SK-N-SH (cell line): ENCODE results near the gene DENND6A. TPM values are rescaled to one million over a fixed set of nuclear protein-coding genes. Genes with fewer than 3 reads are reported as not detected.

Experiments
- CTCF ChIA-PET: fragments of 300-600, 350-600 bp; formaldehyde crosslinking; extraction: SDS; loops from one replicate; lab custom pipeline; 2021; lab: Yijun Ruan, JAX
- POLR2A ChIA-PET: fragments of 350-600 bp; sonication (Branson Sonifier 250); formaldehyde crosslinking; extraction: SDS; loops from one replicate; lab custom pipeline; 2020; ENCODE audit warnings: antibody characterized with exemption, inconsistent platforms; lab: Yijun Ruan, JAX
- DNase-seq: peaks from one replicate; pipeline ENCODE4 v3.0.0; 2012
- H2AFZ ChIP-seq: fragments of 200-600 bp; sonication (generic); 2 replicates; pipeline ENCODE4 v1.8.1; 2016; ENCODE audit warnings: antibody characterized with exemption, mild to moderate bottlenecking, low read depth
- H3F3A ChIP-seq: fragments of 200-600 bp; sonication (generic); replicated peaks from 2 replicates; pipeline ENCODE3; 2016; ENCODE audit warnings: antibody characterized with exemption, mild to moderate bottlenecking; ENCODE audit not compliant: insufficient read depth
- H3K27ac ChIP-seq, 2 experiments: fragments of 200-500 bp in 1 of 2; fragments of 200-600 bp in 1 of 2; sonication (Bioruptor generic) in 1 of 2; sonication (generic), shearing (Covaris generic) in 1 of 2; 2 replicates each; pipeline versions ENCODE4 v1.5.1 to v1.6.1; 2014 to 2016; ENCODE audit warnings: low read depth in 2 of 2, inconsistent platforms in 1 of 2, low read length in 1 of 2, mild to moderate bottlenecking in 1 of 2, mixed read lengths in 1 of 2
- H3K27me3 ChIP-seq: fragments of 200-600 bp; sonication (generic), shearing (Covaris generic); 2 replicates; pipeline ENCODE4 v1.6.1; 2016; ENCODE audit warnings: mixed run types; ENCODE audit not compliant: insufficient read depth
- H3K36me3 ChIP-seq, 2 experiments: fragments of 200-500 bp in 1 of 2; fragments of 200-600 bp in 1 of 2; sonication (Bioruptor generic) in 1 of 2; sonication (generic) in 1 of 2; replicated peaks in 1 of 2; 2 replicates each; pipeline versions ENCODE3 to v1.5.1; 2014 to 2016; ENCODE audit warnings: low read length in 1 of 2, mild to moderate bottlenecking in 1 of 2; ENCODE audit not compliant: insufficient read depth in 2 of 2, control insufficient read depth in 1 of 2
- H3K4me1 ChIP-seq, 2 experiments: fragments of 200-500 bp in 1 of 2; fragments of 200-600 bp in 1 of 2; sonication (Bioruptor generic) in 1 of 2; sonication (generic), shearing (Covaris generic) in 1 of 2; 2 replicates each; pipeline versions ENCODE4 v1.5.1 to v1.6.1; 2014 to 2016; ENCODE audit warnings: low read depth in 1 of 2, low read length in 1 of 2, mixed run types in 1 of 2; ENCODE audit not compliant: insufficient read depth in 2 of 2, control insufficient read depth in 1 of 2
- H3K4me2 ChIP-seq: fragments of 200-600 bp; sonication (generic), shearing (Covaris generic); 2 replicates; pipeline ENCODE4 v1.6.1; 2017; ENCODE audit warnings: mixed run types
- H3K4me3 ChIP-seq, 2 experiments: fragments of 200-500 bp in 1 of 2; fragments of 200-600 bp in 1 of 2; sonication (Bioruptor generic) in 1 of 2; sonication (generic), shearing (Covaris generic) in 1 of 2; 2 replicates each; pipeline versions ENCODE4 v1.5.1 to v1.8.1; 2014 to 2016; ENCODE audit warnings: low read depth in 2 of 2, inconsistent platforms in 1 of 2, low read length in 1 of 2, mild to moderate bottlenecking in 1 of 2, mixed read lengths in 1 of 2, moderate library complexity in 1 of 2
- H3K79me2 ChIP-seq: fragments of 200-600 bp; sonication (generic); 2 replicates; pipeline ENCODE4 v1.8.1; 2017; ENCODE audit warnings: mild to moderate bottlenecking; ENCODE audit not compliant: insufficient read depth
- H3K9ac ChIP-seq: fragments of 200-600 bp; sonication (generic); 2 replicates; pipeline ENCODE4 v1.6.1; 2017; ENCODE audit warnings: mixed run types
- H3K9me2 ChIP-seq: fragments of 200-600 bp; sonication (generic); 2 replicates; pipeline ENCODE4 v1.6.1; 2017; ENCODE audit warnings: mixed run types
- H3K9me3 ChIP-seq: fragments of 200-600 bp; sonication (generic); 2 replicates; pipeline ENCODE4 v1.6.1; 2017; ENCODE audit warnings: mixed run types, mild to moderate bottlenecking, moderate library complexity
- H4K20me1 ChIP-seq: fragments of 200-600 bp; sonication (generic); 2 replicates; pipeline ENCODE4 v1.6.1; 2017; ENCODE audit warnings: mild to moderate bottlenecking, mixed run types; ENCODE audit not compliant: insufficient read depth
- EP300 ChIP-seq, 2 experiments: IDR thresholded peaks; 2 replicates each; pipeline versions ENCODE4 v1.4.0 to v1.6.1; 2012; ENCODE audit warnings: borderline replicate concordance in 1 of 2, low read depth in 1 of 2, low read length in 1 of 2
- EZH2phosphoT487 ChIP-seq: fragments of 200-600 bp; sonication (generic); IDR thresholded peaks from 2 replicates; pipeline ENCODE4 v1.6.1; 2017; ENCODE audit warnings: low read depth, mixed run types, mild to moderate bottlenecking, antibody characterized with exemption, moderate library complexity, borderline replicate concordance
- FOXM1 ChIP-seq: IDR thresholded peaks from 2 replicates; pipeline ENCODE4 v1.4.0; 2012; ENCODE audit warnings: low read depth, mild to moderate bottlenecking
- MXI1 ChIP-seq: IDR thresholded peaks from 2 replicates; pipeline ENCODE4 v1.6.1; 2012; ENCODE audit warnings: mild to moderate bottlenecking, low read depth, low read length, improper control_type of control experiment
- NRF1 ChIP-seq: IDR thresholded peaks from 2 replicates; pipeline ENCODE4 v1.6.1; 2012; ENCODE audit warnings: low read depth, mild to moderate bottlenecking, low read length
- RFX5 ChIP-seq: IDR thresholded peaks from 2 replicates; pipeline ENCODE4 v1.6.1; 2012; ENCODE audit warnings: mild to moderate bottlenecking, improper control_type of control experiment, low read length
- SIN3A ChIP-seq: IDR thresholded peaks from 2 replicates; pipeline ENCODE4 v1.6.1; 2012; ENCODE audit warnings: low read depth, mild to moderate bottlenecking, low read length, moderate library complexity, borderline replicate concordance
- TAF1 ChIP-seq: IDR thresholded peaks from 2 replicates; pipeline ENCODE4 v1.6.1; 2012; ENCODE audit warnings: low read depth, mild to moderate bottlenecking, low read length, moderate library complexity, borderline replicate concordance
- TEAD4 ChIP-seq: IDR thresholded peaks from 2 replicates; pipeline ENCODE4 v1.4.0; 2012; ENCODE audit warnings: mild to moderate bottlenecking, borderline replicate concordance; ENCODE audit not compliant: insufficient read depth
- YY1 ChIP-seq: IDR thresholded peaks from 2 replicates; pipeline ENCODE4 v1.4.0; 2012; ENCODE audit warnings: low read depth, mild to moderate bottlenecking
- WGBS: methylation state at CpG from one replicate; pipeline ENCODE4 v1.1.6; 2017; ENCODE audit warnings: low lambda C conversion rate; 5-methylcytosine and 5-hydroxymethylcytosine counted together
- polyA plus RNA-seq, 3 experiments: library from polyadenylated mRNA; depleted of rRNA; stranded (reverse); fragments of >200 nt; gene quantifications; 2 replicates each; pipeline ENCODE4 v1.2.3, GENCODE V29; 2012
- TF ChIP-seq, protein P1 (sequence below): IDR thresholded peaks from 2 replicates; pipeline ENCODE4; 2012
- TF ChIP-seq, protein P2 (sequence below): IDR thresholded peaks from 2 replicates; pipeline ENCODE4 v1.6.1; 2012; ENCODE audit warnings: mild to moderate bottlenecking, low read depth, low read length, moderate library complexity
- TF ChIP-seq, protein P3 (sequence below): fragments of 200-600 bp; sonication (generic); IDR thresholded peaks from 2 replicates; pipeline ENCODE4 v1.6.1; 2017; ENCODE audit warnings: antibody characterized with exemption, mild to moderate bottlenecking, moderate library complexity
- TF ChIP-seq, protein P4 (sequence below): fragments of 150-350 bp; IDR thresholded peaks from 2 replicates; pipeline ENCODE4 v1.6.1; 2016; ENCODE audit warnings: mild to moderate bottlenecking, low read depth, low read length
- TF ChIP-seq, protein P5 (sequence below): fragments of 150-350 bp; IDR thresholded peaks from 2 replicates; pipeline ENCODE4 v1.6.1; 2017; ENCODE audit warnings: antibody characterized with exemption, low read length, low read depth, borderline replicate concordance
- TF ChIP-seq, protein P6 (sequence below): IDR thresholded peaks from 2 replicates; pipeline ENCODE4 v1.4.0; 2012; ENCODE audit warnings: low read depth, borderline replicate concordance

Gene DENND6A
- polyA plus RNA-seq, 1 of the 3 experiments (the other 2 are of a cell fraction), result 5.8 TPM

DNA sequence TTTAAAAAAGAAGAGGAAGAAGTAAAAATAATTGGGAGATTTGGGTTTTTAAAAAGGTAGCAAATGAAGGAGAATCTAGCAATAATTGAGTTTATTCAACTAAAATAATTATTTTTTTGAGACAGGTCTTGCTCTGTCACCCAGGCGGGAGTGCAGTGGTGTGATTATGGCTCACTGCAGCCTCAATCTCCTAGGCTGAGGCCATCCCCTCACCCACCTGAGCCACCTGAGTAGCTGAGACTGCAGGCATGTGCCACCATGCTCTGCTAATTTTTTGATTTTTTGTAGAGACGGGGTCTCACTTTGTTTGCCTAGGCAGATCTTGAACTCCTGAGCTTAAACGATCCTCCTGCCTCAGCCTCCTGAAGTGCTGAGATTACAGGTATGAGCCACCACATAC is 68.1 kb downstream of the DENND6A start:
- 100% methylated on average over 2 of the region's 3 CpGs for WGBS
- peaks cover 33 to 57% of the 10 kb centered on the region in 2 experiments for H3K36me3 ChIP-seq
- no peaks in the 10 kb centered on the region for H3K79me2 ChIP-seq
- H3K4me3 ChIP-seq, result no peak overlapping the region
- H3K9ac ChIP-seq, result no peak overlapping the region
- no peaks in the 10 kb centered on the region for H3K9me2 ChIP-seq
- TF ChIP-seq SIN3A (no peak), NRF1 (no peak), FOXM1 (no peak), TEAD4 (no peak), MXI1 (no peak), EP300 (IDR thresholded peaks at IDR 0.05; ENCODE audit: borderline replicate concordance in 1 of 2, low read depth in 1 of 2, low read length in 1 of 2) (no peak), RFX5 (no peak), TAF1 (no peak), YY1 (no peak), EZH2phosphoT487 (no peak)
- TF ChIP-seq, protein P1, sequence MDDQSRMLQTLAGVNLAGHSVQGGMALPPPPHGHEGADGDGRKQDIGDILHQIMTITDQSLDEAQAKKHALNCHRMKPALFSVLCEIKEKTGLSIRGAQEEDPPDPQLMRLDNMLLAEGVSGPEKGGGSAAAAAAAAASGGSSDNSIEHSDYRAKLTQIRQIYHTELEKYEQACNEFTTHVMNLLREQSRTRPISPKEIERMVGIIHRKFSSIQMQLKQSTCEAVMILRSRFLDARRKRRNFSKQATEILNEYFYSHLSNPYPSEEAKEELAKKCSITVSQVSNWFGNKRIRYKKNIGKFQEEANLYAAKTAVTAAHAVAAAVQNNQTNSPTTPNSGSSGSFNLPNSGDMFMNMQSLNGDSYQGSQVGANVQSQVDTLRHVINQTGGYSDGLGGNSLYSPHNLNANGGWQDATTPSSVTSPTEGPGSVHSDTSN, result no peak
- TF ChIP-seq, protein P2, sequence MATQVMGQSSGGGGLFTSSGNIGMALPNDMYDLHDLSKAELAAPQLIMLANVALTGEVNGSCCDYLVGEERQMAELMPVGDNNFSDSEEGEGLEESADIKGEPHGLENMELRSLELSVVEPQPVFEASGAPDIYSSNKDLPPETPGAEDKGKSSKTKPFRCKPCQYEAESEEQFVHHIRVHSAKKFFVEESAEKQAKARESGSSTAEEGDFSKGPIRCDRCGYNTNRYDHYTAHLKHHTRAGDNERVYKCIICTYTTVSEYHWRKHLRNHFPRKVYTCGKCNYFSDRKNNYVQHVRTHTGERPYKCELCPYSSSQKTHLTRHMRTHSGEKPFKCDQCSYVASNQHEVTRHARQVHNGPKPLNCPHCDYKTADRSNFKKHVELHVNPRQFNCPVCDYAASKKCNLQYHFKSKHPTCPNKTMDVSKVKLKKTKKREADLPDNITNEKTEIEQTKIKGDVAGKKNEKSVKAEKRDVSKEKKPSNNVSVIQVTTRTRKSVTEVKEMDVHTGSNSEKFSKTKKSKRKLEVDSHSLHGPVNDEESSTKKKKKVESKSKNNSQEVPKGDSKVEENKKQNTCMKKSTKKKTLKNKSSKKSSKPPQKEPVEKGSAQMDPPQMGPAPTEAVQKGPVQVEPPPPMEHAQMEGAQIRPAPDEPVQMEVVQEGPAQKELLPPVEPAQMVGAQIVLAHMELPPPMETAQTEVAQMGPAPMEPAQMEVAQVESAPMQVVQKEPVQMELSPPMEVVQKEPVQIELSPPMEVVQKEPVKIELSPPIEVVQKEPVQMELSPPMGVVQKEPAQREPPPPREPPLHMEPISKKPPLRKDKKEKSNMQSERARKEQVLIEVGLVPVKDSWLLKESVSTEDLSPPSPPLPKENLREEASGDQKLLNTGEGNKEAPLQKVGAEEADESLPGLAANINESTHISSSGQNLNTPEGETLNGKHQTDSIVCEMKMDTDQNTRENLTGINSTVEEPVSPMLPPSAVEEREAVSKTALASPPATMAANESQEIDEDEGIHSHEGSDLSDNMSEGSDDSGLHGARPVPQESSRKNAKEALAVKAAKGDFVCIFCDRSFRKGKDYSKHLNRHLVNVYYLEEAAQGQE, result no peak
- TF ChIP-seq, protein P3, sequence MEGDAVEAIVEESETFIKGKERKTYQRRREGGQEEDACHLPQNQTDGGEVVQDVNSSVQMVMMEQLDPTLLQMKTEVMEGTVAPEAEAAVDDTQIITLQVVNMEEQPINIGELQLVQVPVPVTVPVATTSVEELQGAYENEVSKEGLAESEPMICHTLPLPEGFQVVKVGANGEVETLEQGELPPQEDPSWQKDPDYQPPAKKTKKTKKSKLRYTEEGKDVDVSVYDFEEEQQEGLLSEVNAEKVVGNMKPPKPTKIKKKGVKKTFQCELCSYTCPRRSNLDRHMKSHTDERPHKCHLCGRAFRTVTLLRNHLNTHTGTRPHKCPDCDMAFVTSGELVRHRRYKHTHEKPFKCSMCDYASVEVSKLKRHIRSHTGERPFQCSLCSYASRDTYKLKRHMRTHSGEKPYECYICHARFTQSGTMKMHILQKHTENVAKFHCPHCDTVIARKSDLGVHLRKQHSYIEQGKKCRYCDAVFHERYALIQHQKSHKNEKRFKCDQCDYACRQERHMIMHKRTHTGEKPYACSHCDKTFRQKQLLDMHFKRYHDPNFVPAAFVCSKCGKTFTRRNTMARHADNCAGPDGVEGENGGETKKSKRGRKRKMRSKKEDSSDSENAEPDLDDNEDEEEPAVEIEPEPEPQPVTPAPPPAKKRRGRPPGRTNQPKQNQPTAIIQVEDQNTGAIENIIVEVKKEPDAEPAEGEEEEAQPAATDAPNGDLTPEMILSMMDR, result no peak
- TF ChIP-seq, protein P4, sequence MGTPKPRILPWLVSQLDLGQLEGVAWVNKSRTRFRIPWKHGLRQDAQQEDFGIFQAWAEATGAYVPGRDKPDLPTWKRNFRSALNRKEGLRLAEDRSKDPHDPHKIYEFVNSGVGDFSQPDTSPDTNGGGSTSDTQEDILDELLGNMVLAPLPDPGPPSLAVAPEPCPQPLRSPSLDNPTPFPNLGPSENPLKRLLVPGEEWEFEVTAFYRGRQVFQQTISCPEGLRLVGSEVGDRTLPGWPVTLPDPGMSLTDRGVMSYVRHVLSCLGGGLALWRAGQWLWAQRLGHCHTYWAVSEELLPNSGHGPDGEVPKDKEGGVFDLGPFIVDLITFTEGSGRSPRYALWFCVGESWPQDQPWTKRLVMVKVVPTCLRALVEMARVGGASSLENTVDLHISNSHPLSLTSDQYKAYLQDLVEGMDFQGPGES, result no peak
- TF ChIP-seq, protein P5, sequence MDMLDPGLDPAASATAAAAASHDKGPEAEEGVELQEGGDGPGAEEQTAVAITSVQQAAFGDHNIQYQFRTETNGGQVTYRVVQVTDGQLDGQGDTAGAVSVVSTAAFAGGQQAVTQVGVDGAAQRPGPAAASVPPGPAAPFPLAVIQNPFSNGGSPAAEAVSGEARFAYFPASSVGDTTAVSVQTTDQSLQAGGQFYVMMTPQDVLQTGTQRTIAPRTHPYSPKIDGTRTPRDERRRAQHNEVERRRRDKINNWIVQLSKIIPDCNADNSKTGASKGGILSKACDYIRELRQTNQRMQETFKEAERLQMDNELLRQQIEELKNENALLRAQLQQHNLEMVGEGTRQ, result no peak
- TF ChIP-seq, protein P6, sequence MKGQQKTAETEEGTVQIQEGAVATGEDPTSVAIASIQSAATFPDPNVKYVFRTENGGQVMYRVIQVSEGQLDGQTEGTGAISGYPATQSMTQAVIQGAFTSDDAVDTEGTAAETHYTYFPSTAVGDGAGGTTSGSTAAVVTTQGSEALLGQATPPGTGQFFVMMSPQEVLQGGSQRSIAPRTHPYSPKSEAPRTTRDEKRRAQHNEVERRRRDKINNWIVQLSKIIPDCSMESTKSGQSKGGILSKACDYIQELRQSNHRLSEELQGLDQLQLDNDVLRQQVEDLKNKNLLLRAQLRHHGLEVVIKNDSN, result no peak
- no peak overlapping the region for H3K4me2 ChIP-seq
- H3K9me3 ChIP-seq, result no peaks in the 10 kb centered on the region
- H3K27ac ChIP-seq, result no peak overlapping the region
- peaks cover 5% of the 10 kb centered on the region for H3F3A ChIP-seq
- H2AFZ ChIP-seq, result no peak overlapping the region
- no peaks in the 10 kb centered on the region for H3K27me3 ChIP-seq
- CTCF ChIA-PET, result no interaction called here
- no peak for DNase-seq
- POLR2A ChIA-PET, result no interaction called here
- H4K20me1 ChIP-seq, result no peaks in the 10 kb centered on the region
- H3K4me1 ChIP-seq, result no peaks in the 10 kb centered on the region
